Gastrocnemius medialis (tissue), 4 donors: ENCODE measurements around the gene SIGLEC8. TPM values are rescaled to one million over a fixed set of nuclear protein-coding genes. Genes with fewer than 3 reads are reported as not detected.
A peak's percentile ranks its signal among the peaks of the same experiment; 100 is the strongest.
"Not testable (repeated sequence)": the region's sequence is repeated elsewhere in the genome, so short reads cannot be mapped to it uniquely, and the experiment has no call there.

ENCODE experiments used
- ATAC-seq, 2 donors: fragments of 150-250 bp; one replicate each; pipeline ENCODE4 v1.9.1; 2016
- DNase-seq, 2 donors: peaks; one replicate each; pipeline ENCODE4 v3.0.0-alpha.2; 2019
- H3K27ac ChIP-seq, 4 donors: fragments of 200-600 bp; sonication (generic); 1 replicate in 1 of 4; 2 replicates in 3 of 4; pipeline ENCODE4 v1.5.1; 2016 to 2018; ENCODE audit warnings: mild to moderate bottlenecking in 2 of 4, moderate library complexity in 1 of 4
- H3K27me3 ChIP-seq, 3 donors: fragments of 200-600 bp; sonication (generic) in 2 of 3; 1 replicate in 1 of 3; 2 replicates in 2 of 3; pipeline versions ENCODE4 v1.5.1 to v1.6.0; 2016 to 2019; ENCODE audit warnings: mild to moderate bottlenecking in 1 of 3, moderate library complexity in 1 of 3
- H3K36me3 ChIP-seq, 2 donors: fragments of 200-600 bp; sonication (generic) in 1 of 2; one replicate each; pipeline ENCODE4 v1.5.1; 2017 to 2018
- H3K4me1 ChIP-seq, 2 donors: fragments of 200-600 bp; sonication (generic) in 1 of 2; one replicate each; pipeline ENCODE4 v1.5.1; 2016 to 2017; ENCODE audit warnings: mild to moderate bottlenecking in 2 of 2
- H3K4me3 ChIP-seq, 4 donors: fragments of 200-600 bp; sonication (generic) in 3 of 4; 1 replicate in 1 of 4; 2 replicates in 3 of 4; pipeline ENCODE4 v1.5.1; 2016 to 2019; ENCODE audit warnings: mild to moderate bottlenecking in 2 of 4
- H3K9me3 ChIP-seq, 3 donors: fragments of 200-600 bp; sonication (generic) in 2 of 3; 1 replicate in 1 of 3; 2 replicates in 2 of 3; pipeline ENCODE4 v1.5.1; 2016 to 2019
- CTCF ChIP-seq, 5 experiments: fragments of 450-650 bp in 3 of 5; fragments of 200-600 bp in 2 of 5; sonication (generic) in 2 of 5; IDR thresholded peaks in 4 of 5; conservative IDR thresholded peaks in 1 of 5; 1 replicate in 4 of 5; 2 replicates in 1 of 5; pipeline ENCODE4 v1.5.1; 2016 to 2019; ENCODE audit warnings: antibody characterized with exemption in 5 of 5, mild to moderate bottlenecking in 3 of 5, moderate library complexity in 3 of 5
- POLR2A ChIP-seq, 2 donors: fragments of 450-650 bp; IDR thresholded peaks; one replicate each; pipeline ENCODE4 v1.6.1; 2017; ENCODE audit warnings: antibody characterized with exemption in 2 of 2, mild to moderate bottlenecking in 2 of 2, moderate library complexity in 2 of 2
- in situ Hi-C, 4 donors: fragments of 200-750 bp; cut with MboI; loops; one replicate each; pipeline versions ENCODE4 v1.15.0 to v1.8.0; 2017; ENCODE audit warnings: low sequenced_read_pairs in 4 of 4
- intact Hi-C: fragments of 100-400 bp; cut with DNase I; formaldehyde crosslinking; loops from one replicate; pipeline ENCODE4 v1.15.1; 2023; ENCODE audit warnings: low total_unique reads
- total RNA-seq, 4 donors: library from RNA; depleted of rRNA; stranded (reverse); fragments of >200 nt; gene quantifications; one replicate each; pipeline versions ENCODE4 v1.1.0 to v1.2.3, GENCODE V29; 2016

The SIGLEC8 gene
- total RNA-seq, 4 donors from 2014 or later: 0.13 TPM; not detected in 3

GRCh38 chr19:51503286-51503817 lies 45.1 kb upstream of the SIGLEC8 start:
- intact Hi-C loops (no loop called here), in situ Hi-C loops (no loop called here)
- no peak for DNase-seq
- no peaks in the 10 kb centered on the region for H3K27me3 ChIP-seq
- ATAC-seq: no peak
- no peaks in the 10 kb centered on the region for H3K36me3 ChIP-seq
- H3K4me1 ChIP-seq: no peaks in the 10 kb centered on the region
- TF ChIP-seq CTCF (IDR thresholded peaks at IDR 0.05 in 4 of 5, conservative IDR thresholded peaks at IDR 0.05 in 1 of 5): no peak
- TF ChIP-seq POLR2A (IDR thresholded peaks at IDR 0.05): no peak
- no peaks in the 10 kb centered on the region for H3K9me3 ChIP-seq
- H3K27ac ChIP-seq: no peak overlapping the region
- no peak overlapping the region for H3K4me3 ChIP-seq

GRCh38 chr19:51501594-51502263 lies 43.5 kb upstream of the SIGLEC8 start, which contains the start of gene SIGLEC12:
SIGLEC12 (minus strand) TSS chr19:51501800; CDS start chr19:51501733, 67 bp downstream.
- in situ Hi-C loops: no loop called here
- H3K27me3 ChIP-seq: no peaks in the 10 kb centered on the region
- H3K36me3 ChIP-seq: no peaks in the 10 kb centered on the region
- ATAC-seq (no peak), DNase-seq (peak in 1 of 2 donors; percentile 22)
- H3K4me1 ChIP-seq: no peaks in the 10 kb centered on the region
- H3K4me3 ChIP-seq: no peak within 1 kb of the TSS
- intact Hi-C loops: no loop called here
- TF ChIP-seq CTCF (IDR thresholded peaks at IDR 0.05 in 4 of 5, conservative IDR thresholded peaks at IDR 0.05 in 1 of 5) (no peak), POLR2A (IDR thresholded peaks at IDR 0.05) (no peak)
- H3K9me3 ChIP-seq: no peaks in the 10 kb centered on the region
- no peak within 1 kb of the TSS for H3K27ac ChIP-seq

GRCh38 chr19:51500931-51501330 lies 42.7 kb upstream of the SIGLEC8 start:
- H3K27me3 ChIP-seq, H3K9me3 ChIP-seq, DNase-seq, H3K36me3 ChIP-seq, ATAC-seq, H3K4me3 ChIP-seq, intact Hi-C loops, H3K4me1 ChIP-seq, in situ Hi-C loops, H3K27ac ChIP-seq: not testable (repeated sequence)

GRCh38 chr19:51497666-51498065 lies 39.4 kb upstream of the SIGLEC8 start:
- intact Hi-C loops: no loop called here
- H3K4me3 ChIP-seq: no peak overlapping the region
- no peaks in the 10 kb centered on the region for H3K27me3 ChIP-seq
- H3K27ac ChIP-seq: no peak overlapping the region
- in situ Hi-C loops: no loop called here
- DNase-seq (no peak), ATAC-seq (no peak)
- TF ChIP-seq CTCF (IDR thresholded peaks at IDR 0.05 in 4 of 5, conservative IDR thresholded peaks at IDR 0.05 in 1 of 5): no peak
- no peak for TF ChIP-seq POLR2A (IDR thresholded peaks at IDR 0.05)
- no peaks in the 10 kb centered on the region for H3K9me3 ChIP-seq
- H3K36me3 ChIP-seq: no peaks in the 10 kb centered on the region
- H3K4me1 ChIP-seq: no peaks in the 10 kb centered on the region

GRCh38 chr19:51493776-51494175 lies 35.5 kb upstream of the SIGLEC8 start:
- ATAC-seq (no peak), DNase-seq (no peak)
- no peak overlapping the region for H3K27ac ChIP-seq
- no peaks in the 10 kb centered on the region for H3K27me3 ChIP-seq
- no peaks in the 10 kb centered on the region for H3K4me1 ChIP-seq
- H3K36me3 ChIP-seq: no peaks in the 10 kb centered on the region
- H3K9me3 ChIP-seq: no peaks in the 10 kb centered on the region
- intact Hi-C loops: no loop called here
- TF ChIP-seq CTCF (IDR thresholded peaks at IDR 0.05 in 4 of 5, conservative IDR thresholded peaks at IDR 0.05 in 1 of 5) (no peak), POLR2A (IDR thresholded peaks at IDR 0.05) (no peak)
- in situ Hi-C loops: no loop called here
- no peak overlapping the region for H3K4me3 ChIP-seq
